ENCODE measurements around the gene GYPA.
"Not testable (repeated sequence)": the region's sequence is repeated elsewhere in the genome, so short reads cannot be mapped to it uniquely, and the experiment has no call there.

Gene GYPA

DNA sequence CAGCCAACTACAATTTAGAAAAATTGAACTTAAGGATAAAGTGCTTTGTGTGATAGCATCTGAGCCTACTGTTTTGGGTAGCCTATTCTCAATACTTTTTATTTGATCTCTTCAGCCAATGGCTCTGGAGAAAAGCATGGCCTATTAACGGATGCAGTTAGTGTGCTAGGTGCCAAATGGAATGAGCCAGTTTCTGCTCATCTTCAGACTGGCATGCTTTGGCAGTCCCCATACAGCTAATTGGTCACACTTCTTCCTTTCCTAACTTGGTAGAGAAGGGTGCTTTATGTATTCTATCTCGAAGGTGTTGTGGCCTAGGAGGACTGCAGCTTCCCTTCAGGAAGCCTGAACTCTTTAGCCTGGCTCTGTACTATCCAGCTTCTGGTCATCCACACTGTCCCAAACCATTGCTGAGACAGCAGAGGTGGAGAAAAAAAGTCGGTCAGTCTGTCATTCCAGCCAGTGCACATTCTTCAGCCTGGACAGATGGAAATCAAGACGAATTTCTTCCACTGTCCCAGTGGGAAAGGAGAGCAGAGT, 11.1 kb downstream of the GYPA start:
- DNase-seq (ENCODE audit: low read depth, low spot score): not testable (repeated sequence)

- DNase-seq (ENCODE audit: low read depth, low spot score): not testable (repeated sequence)
Measured at GRCh38 chr4:144128709-144129320, 11.7 kb downstream of the GYPA start.

DNA sequence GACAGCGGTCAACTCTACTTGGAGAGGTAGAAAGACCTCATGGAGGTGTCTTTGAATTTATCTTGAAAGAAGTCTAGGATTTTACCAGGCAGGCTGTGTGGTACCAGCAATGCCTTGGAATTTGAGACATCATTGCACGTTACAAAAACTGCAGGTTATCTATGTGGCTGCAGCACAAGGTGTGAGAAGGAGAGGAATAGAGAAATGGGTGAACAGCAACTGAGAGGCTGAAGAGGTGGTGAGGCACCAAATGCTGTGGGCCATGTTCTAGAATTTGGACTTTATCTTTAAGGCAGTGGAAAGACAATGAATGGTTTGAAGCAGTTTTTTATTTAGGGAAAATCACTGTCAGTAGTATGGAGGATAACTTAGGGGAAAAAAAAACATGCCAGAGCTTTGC, 15.4 kb downstream of the GYPA start:
- DNase-seq (ENCODE audit: low read depth, low spot score): not testable (repeated sequence)

- DNase-seq (ENCODE audit: low read depth, low spot score): not testable (repeated sequence)
Measured at GRCh38 chr4:144123982-144124635, 16.4 kb downstream of the GYPA start.

DNA sequence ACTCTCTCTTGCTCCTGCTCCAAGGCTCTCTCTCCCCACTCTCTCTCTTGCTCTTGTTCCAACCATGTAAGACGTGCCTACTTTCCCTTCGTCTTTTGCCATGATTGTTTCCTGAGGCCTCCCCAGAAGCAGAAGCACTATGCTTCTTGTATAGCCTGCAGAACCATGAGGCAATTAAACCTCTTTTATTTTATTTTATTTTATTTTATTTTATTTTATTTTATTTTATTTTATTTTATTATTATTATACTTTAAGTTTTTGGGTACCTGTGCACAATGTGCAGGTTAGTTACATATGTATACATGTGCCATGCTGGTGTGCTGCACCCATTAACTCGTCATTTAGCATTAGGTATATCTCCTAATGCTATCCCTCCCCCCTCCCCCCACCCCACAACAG, 17.2 kb downstream of the GYPA start:
- DNase-seq (ENCODE audit: low read depth, low spot score): not testable (repeated sequence)

- not testable (repeated sequence) for DNase-seq (ENCODE audit: low read depth, low spot score)
Measured at GRCh38 chr4:144119752-144120151, 20.8 kb downstream of the GYPA start.

- DNase-seq (ENCODE audit: low read depth, low spot score): no peak
Measured at GRCh38 chr4:144115519-144115918, 25.0 kb downstream of the GYPA start.

- no peak for DNase-seq (ENCODE audit: low read depth, low spot score)
Measured at GRCh38 chr4:144113546-144113945, 27.0 kb downstream of the GYPA start.

GRCh38 chr4:144104509-144105130, 35.9 kb downstream of the GYPA start:
- DNase-seq (ENCODE audit: low read depth, low spot score): no peak

- not testable (repeated sequence) for DNase-seq (ENCODE audit: low read depth, low spot score)
Measured at GRCh38 chr4:144097776-144098175, 42.7 kb downstream of the GYPA start.

DNA sequence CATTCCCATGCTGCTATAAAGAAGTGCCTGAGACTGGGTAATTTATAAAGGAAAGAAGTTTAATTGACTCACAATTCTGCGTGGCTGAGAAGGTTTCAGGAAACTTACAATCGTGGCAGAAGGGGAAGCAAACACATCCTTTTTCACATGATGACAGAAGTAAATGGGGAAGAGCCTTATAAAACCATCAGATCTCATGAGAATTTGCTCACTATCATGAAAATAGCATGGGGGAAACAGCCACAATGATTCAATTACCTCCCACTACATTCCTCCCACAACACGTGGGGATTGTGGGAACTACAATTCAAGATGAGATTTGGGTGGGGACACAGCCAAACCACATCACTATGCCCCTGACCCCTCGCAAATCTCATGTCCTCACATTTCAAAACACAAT, 46.5 kb downstream of the GYPA start:
- DNase-seq (ENCODE audit: low read depth, low spot score): not testable (repeated sequence)

GRCh38 chr4:144091181-144091580, 49.3 kb downstream of the GYPA start:
- not testable (repeated sequence) for DNase-seq (ENCODE audit: low read depth, low spot score)

DNA sequence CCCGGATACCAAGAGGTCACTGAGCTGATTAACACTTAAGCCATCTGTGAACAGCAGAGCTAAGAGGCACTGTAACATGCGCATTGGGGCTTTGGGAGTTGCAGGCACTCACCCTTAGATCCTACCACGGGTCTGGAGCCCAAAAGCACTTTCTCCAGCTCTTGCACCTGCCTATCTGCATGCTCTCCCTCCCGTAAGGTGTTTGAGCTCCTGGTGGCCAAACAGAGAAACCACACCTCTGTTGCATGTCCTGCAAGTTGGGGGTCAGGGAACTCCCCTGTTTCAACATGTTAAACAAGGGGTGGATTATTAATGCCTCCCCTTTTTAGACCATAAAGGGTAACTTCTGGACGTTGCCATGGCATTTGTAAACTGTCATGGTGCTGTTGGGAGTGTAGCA, 49.8 kb downstream of the GYPA start:
- DNase-seq (ENCODE audit: low read depth, low spot score): no peak

- DNase-seq (ENCODE audit: low read depth, low spot score): not testable (repeated sequence)
Measured at GRCh38 chr4:144082053-144082452, 58.5 kb downstream of the GYPA start.

DNA sequence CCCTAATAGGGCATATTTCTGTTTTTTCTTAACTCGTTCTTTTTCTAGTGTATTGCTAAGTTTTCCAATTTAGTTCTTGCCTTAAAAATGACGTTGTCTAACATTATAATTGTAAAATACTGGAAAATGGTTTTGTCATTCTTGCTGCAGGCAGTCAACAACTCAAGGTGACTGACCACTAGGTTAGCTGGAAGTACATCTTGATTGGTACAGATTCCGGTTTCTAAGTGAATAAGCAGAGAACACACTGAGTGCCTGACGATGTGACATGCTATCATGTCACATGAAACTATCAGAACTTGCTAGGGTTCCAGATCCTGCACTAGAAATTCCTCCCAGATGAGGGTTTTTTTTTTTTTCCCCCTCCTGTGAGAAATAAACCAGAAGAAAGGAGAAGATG, 60.4 kb downstream of the GYPA start:
- DNase-seq (ENCODE audit: low read depth, low spot score): not testable (repeated sequence)

DNA sequence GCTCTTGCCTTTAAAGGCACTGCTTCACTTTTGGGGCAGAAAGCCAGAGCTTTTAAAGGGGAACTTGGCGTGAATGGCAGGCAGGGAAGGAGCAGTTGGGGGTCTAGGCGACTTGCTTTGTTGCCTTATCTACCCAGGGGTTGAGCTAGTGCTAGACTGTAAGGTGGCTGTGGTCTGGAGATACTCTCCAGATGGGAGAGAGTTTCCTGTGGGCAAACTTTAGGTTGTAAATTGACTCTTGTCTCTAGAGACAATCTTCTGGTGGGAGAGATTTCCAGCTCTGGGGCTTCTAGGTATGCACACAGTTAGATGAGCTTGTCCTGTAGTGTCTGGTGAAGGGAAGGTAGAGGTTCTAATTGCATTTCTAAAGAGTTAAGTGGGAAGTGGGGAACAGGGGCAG, 61.8 kb downstream of the GYPA start:
- DNase-seq (ENCODE audit: low read depth, low spot score): not testable (repeated sequence)

- not testable (repeated sequence) for DNase-seq (ENCODE audit: low read depth, low spot score)
Measured at GRCh38 chr4:144061556-144061955, 79.0 kb downstream of the GYPA start.

DNA sequence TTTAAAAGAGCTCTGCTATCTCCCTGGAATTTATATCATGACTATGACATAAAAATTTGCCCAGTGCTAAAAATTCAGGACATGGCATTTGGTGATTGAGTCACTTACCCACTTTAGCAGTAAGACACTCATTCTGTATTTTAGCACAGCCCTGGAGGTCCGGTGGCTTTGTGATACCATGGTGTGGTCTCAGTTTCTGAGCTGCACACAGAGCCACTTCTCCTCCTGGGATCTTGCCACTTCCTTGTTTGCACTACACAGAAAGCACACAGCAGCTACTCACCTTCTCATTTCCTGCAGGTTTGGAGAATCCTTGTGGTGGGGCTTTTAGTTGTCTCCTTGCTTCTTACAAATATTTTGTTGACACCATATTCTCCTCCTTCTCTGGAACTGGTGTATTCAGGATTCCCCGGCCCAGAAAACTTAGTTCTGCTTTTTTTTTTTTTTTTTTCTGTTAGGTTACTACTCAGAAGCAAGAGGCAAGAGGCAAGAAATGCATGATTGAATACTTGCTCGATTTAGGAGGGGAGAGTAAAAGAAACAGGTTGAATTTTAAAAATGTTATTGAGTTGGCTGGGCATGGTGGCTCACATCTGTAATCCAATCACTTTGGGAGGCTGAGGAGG, 80.2 kb downstream of the GYPA start:
- DNase-seq (ENCODE audit: low read depth, low spot score): not testable (repeated sequence)

Data from smooth muscle cell of the brain vasculature (primary cell).